SJSA1 (cell line): ENCODE data around the gene RBM4. TPM values are rescaled to one million over a fixed set of nuclear protein-coding genes. Genes with fewer than 3 reads are reported as not detected.

ENCODE experiments used
- DNase-seq, 2 experiments: peaks; one replicate each; pipeline ENCODE4 v3.0.0-alpha.2; 2015 to 2020; ENCODE audit warnings: low spot score in 2 of 2, low read depth in 1 of 2
- H3K27ac ChIP-seq: fragments of 250-450 bp; sonication (Bioruptor Pico); 2 replicates; pipeline ENCODE4 v1.5.1; 2020; ENCODE audit warnings: mild to moderate bottlenecking, moderate library complexity
- H3K27me3 ChIP-seq: fragments of 250-450 bp; sonication (Bioruptor Pico); replicated peaks from 2 replicates; pipeline ENCODE4 v1.5.1; 2020; ENCODE audit warnings: mild to moderate bottlenecking, moderate library complexity
- H3K36me3 ChIP-seq: fragments of 250-450 bp; sonication (Bioruptor Pico); 2 replicates; pipeline ENCODE4 v1.5.1; 2020; ENCODE audit warnings: mild to moderate bottlenecking
- H3K4me1 ChIP-seq: fragments of 250-450 bp; sonication (Bioruptor Pico); replicated peaks from 2 replicates; pipeline ENCODE4 v1.6.1; 2021; ENCODE audit warnings: mild to moderate bottlenecking
- H3K4me3 ChIP-seq: fragments of 250-450 bp; sonication (Bioruptor Pico); 2 replicates; pipeline ENCODE4 v1.5.1; 2020; ENCODE audit warnings: mild to moderate bottlenecking
- H3K9me3 ChIP-seq: fragments of 250-450 bp; sonication (Bioruptor Pico); replicated peaks from 2 replicates; pipeline ENCODE4 v1.5.1; 2020; ENCODE audit warnings: mild to moderate bottlenecking
- total RNA-seq: library from RNA; depleted of rRNA; stranded (reverse); fragments of >200 nt; shearing (Covaris generic); gene quantifications from 2 replicates; pipeline ENCODE4 v1.2.3, GENCODE V29; 2014; rRNA removed

The RBM4 gene
- total RNA-seq, 1 experiment from 2014 or later = 170 TPM

GRCh38 chr11:66693356-66694055, 55.0 kb downstream of the RBM4 start:
- Histone ChIP-seq H3K4me1 (no peaks in the 10 kb centered on the region), H3K9me3 (no peaks in the 10 kb centered on the region), H3K27me3 (no peaks in the 10 kb centered on the region), H3K27ac (no peak overlapping the region), H3K36me3 (no peaks in the 10 kb centered on the region), H3K4me3 (no peak overlapping the region)
- no peak for DNase-seq

- no peak for DNase-seq
- no peaks in the 10 kb centered on the region for H3K27me3 ChIP-seq
Observed at GRCh38 chr11:66694056-66694410, 55.5 kb downstream of the RBM4 start.

DNA sequence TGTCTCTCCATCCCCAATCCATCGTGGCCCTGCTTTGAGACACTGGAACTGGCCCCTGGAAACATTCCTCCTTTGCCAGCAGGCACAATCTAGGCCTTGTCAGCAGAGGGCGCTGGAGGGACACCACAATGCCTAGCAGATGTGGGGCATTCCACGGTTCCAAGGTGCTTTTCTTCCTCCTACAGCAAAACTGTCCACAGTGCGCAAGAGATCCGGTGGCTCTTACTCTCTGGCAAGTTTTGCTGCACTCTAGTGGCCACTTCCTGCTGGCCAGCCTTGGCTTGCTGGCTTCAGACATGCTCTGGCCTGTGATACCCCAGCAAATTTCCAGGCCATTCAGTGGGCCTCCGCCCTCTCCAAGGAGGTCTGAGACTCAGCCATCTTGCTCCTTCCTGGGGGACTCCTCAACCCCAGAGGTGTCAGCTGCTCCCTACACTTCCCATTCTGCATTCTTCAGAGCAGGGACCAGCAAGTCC, 56.3 kb downstream of the RBM4 start:
- peak; percentile 94 to 99 for DNase-seq
- H3K27me3 ChIP-seq = no peaks in the 10 kb centered on the region
- H3K9me3 ChIP-seq = no peaks in the 10 kb centered on the region
- no peak overlapping the region for H3K27ac ChIP-seq
- H3K4me1 ChIP-seq = no peaks in the 10 kb centered on the region
- no peak overlapping the region for H3K4me3 ChIP-seq
- no peaks in the 10 kb centered on the region for H3K36me3 ChIP-seq

More at GRCh38 chr11:66694056-66694410, 55.5 kb downstream of the RBM4 start:
- H3K4me1 ChIP-seq = no peaks in the 10 kb centered on the region
- no peak overlapping the region for H3K27ac ChIP-seq
- H3K4me3 ChIP-seq = no peak overlapping the region
- no peaks in the 10 kb centered on the region for H3K9me3 ChIP-seq
- H3K36me3 ChIP-seq = no peaks in the 10 kb centered on the region

Other genes starting within 250 kb of the RBM4 start
- gene NPAS4, start 217.7 kb upstream of the RBM4 start, total RNA-seq = 1.3 and 2.2 TPM in 2 replicates
- 186 and 201 TPM in 2 replicates for gene MRPL11, start 199.9 kb upstream of the RBM4 start, total RNA-seq
- gene PELI3, start 171.8 kb upstream of the RBM4 start, total RNA-seq = 7.0 and 11.1 TPM in 2 replicates
- gene DPP3, start 158.3 kb upstream of the RBM4 start, total RNA-seq = 140 and 146 TPM in 2 replicates
- 28.7 and 38.8 TPM in 2 replicates for gene BBS1, start 128.1 kb upstream of the RBM4 start, total RNA-seq
- 17.9 and 18.3 TPM in 2 replicates for gene ZDHHC24, start 92.7 kb upstream of the RBM4 start, total RNA-seq
- not detected in 2 replicates for gene ACTN3, start 91.8 kb upstream of the RBM4 start, total RNA-seq
- 4.9 and 5.6 TPM in 2 replicates for gene CTSF, start 70.1 kb upstream of the RBM4 start, total RNA-seq
- 0.34 TPM in 1 of 2 replicates, not detected in the other for gene CCDC87, start 45.6 kb upstream of the RBM4 start, total RNA-seq
- gene CCS, start 45.5 kb upstream of the RBM4 start, total RNA-seq = 44.8 and 46.6 TPM in 2 replicates
- 33.1 and 57.8 TPM in 2 replicates for gene RBM14, start 22.1 kb upstream of the RBM4 start, total RNA-seq
- 39.7 and 47.8 TPM in 2 replicates for gene RBM4B, start 39.2 kb downstream of the RBM4 start, total RNA-seq
- gene SPTBN2, start 90.5 kb downstream of the RBM4 start, total RNA-seq = under 0.01 and 0.29 TPM in 2 replicates
- 75.0 and 76.3 TPM in 2 replicates for gene RCE1, start 204.7 kb downstream of the RBM4 start, total RNA-seq
- gene LRFN4, start 218.4 kb downstream of the RBM4 start, total RNA-seq = 64.1 and 79.9 TPM in 2 replicates